ENCODE measurements around the gene FOXR1.

- TF ChIP-seq EZH2 (optimal IDR thresholded peaks at IDR 0.05; ENCODE audit: low read depth, low read length) (no peak), CTCF (IDR thresholded peaks at IDR 0.05; ENCODE audit: low read length) (no peak)
These were observed 8.8 kb downstream of the FOXR1 start for GRCh38 chr11:118980191-118980881.
